A549 (cell line): ENCODE data around the gene DSCAM. TPM values are rescaled to one million over a fixed set of nuclear protein-coding genes. Genes with fewer than 3 reads are reported as not detected.

Source experiments
- ATAC-seq, 2 experiments: fragments of 200-7000 bp in 1 of 2; fragments of >200 bp in 1 of 2; cut with Nextera tagmentation in 1 of 2; cut with Tn5 transposase in 1 of 2; 3 replicates each; pipeline versions ENCODE4 v1.8.0 to v1.9.1; 2018 to 2020; ENCODE audit warnings: mild to moderate bottlenecking in 1 of 2, moderate library complexity in 1 of 2
- CTCF ChIA-PET: fragments of 300-600 bp; sonication (Branson Sonifier 250); formaldehyde crosslinking; extraction: SDS; loops from one replicate; lab custom pipeline; 2021; ENCODE audit warnings: antibody characterized with exemption, inconsistent platforms; lab: Yijun Ruan, JAX
- POLR2A ChIA-PET: fragments of 350-600 bp; formaldehyde crosslinking; extraction: SDS; loops from one replicate; lab custom pipeline; 2021; ENCODE audit warnings: antibody characterized with exemption, inconsistent platforms; lab: Yijun Ruan, JAX
- DNase-seq, 2 experiments: peaks; one replicate each; pipeline versions ENCODE4 v3.0.0 to v3.0.0-alpha.2; 2011 to 2016; ENCODE audit warnings: low read depth in 1 of 2, low spot score in 1 of 2
- FAIRE-seq: peaks from 2 replicates; lab custom pipeline; 2011; peaks lifted over from hg19 to GRCh38; lab: Jason Lieb, UNC
- H3K27ac ChIP-seq, 2 experiments: fragments of >200 bp; sonication (Bioruptor Twin); formaldehyde crosslinking; 3 replicates each; pipeline ENCODE4 v1.5.1; 2016 to 2017
- H3K4me1 ChIP-seq: fragments of >200 bp; sonication (Bioruptor Twin); formaldehyde crosslinking; 3 replicates; pipeline ENCODE4 v1.6.1; 2016
- H3K4me2 ChIP-seq: fragments of >200 bp; sonication (Bioruptor Twin); formaldehyde crosslinking; 3 replicates; pipeline ENCODE4 v1.6.1; 2016
- H3K4me3 ChIP-seq: fragments of >200 bp; sonication (Bioruptor Twin); formaldehyde crosslinking; 3 replicates; pipeline ENCODE4 v1.5.1; 2016
- H3K9me3 ChIP-seq: fragments of >200 bp; sonication (Bioruptor Twin); formaldehyde crosslinking; 3 replicates; pipeline ENCODE4 v1.6.1; 2016
- BHLHE40 ChIP-seq: IDR thresholded peaks from 2 replicates; pipeline ENCODE4 v1.6.1; 2012; ENCODE audit warnings: low read depth, low read length, inconsistent platforms
- CBX8 ChIP-seq: fragments of 200-600 bp; sonication (generic); IDR thresholded peaks from 2 replicates; pipeline ENCODE4 v1.6.1; 2016
- CEBPB ChIP-seq, 2 experiments: fragments of >200 bp in 1 of 2; sonication (Bioruptor Twin) in 1 of 2; formaldehyde crosslinking in 1 of 2; IDR thresholded peaks; 2 replicates each; pipeline ENCODE4 v1.6.1; 2012 to 2016
- EHF ChIP-seq: fragments of 250-450 bp; sonication (Bioruptor Pico); IDR thresholded peaks from 2 replicates; pipeline ENCODE4 v1.5.0; 2020; ENCODE audit warnings: mild to moderate bottlenecking
- EHMT2 ChIP-seq: fragments of 200-600 bp; sonication (generic); IDR thresholded peaks from 2 replicates; pipeline ENCODE4 v1.6.1; 2016; ENCODE audit warnings: antibody characterized with exemption, low read depth, mild to moderate bottlenecking, moderate library complexity
- ESRRA ChIP-seq: fragments of 150-350 bp; IDR thresholded peaks from 2 replicates; pipeline ENCODE4 v1.6.1; 2014; ENCODE audit warnings: mild to moderate bottlenecking, low read length, borderline replicate concordance
- HDAC2 ChIP-seq: fragments of 200-600 bp; sonication (generic); IDR thresholded peaks from 2 replicates; pipeline ENCODE4 v1.6.1; 2016
- JUNB ChIP-seq: fragments of >200 bp; sonication (Bioruptor Twin); formaldehyde crosslinking; IDR thresholded peaks from 2 replicates; pipeline ENCODE4 v1.6.1; 2016
- KDM1A ChIP-seq: fragments of 200-600 bp; sonication (generic); IDR thresholded peaks from 2 replicates; pipeline ENCODE4 v1.6.1; 2016; ENCODE audit warnings: low read depth, mild to moderate bottlenecking
- MAFK ChIP-seq: fragments of 450-650 bp; IDR thresholded peaks from 2 replicates; pipeline ENCODE4 v1.6.1; 2014; ENCODE audit not compliant: partially characterized antibody
- MYC ChIP-seq: IDR thresholded peaks from 2 replicates; pipeline ENCODE4 v1.6.1; 2012; ENCODE audit warnings: mild to moderate bottlenecking, inconsistent platforms, low read length, improper control_type of control experiment, borderline replicate concordance
- NPAS2 ChIP-seq: fragments of 250-450 bp; sonication (Bioruptor Pico); IDR thresholded peaks from 2 replicates; pipeline ENCODE4 v1.8.0; 2022; ENCODE audit warnings: mild to moderate bottlenecking, moderate library complexity, borderline replicate concordance
- RAD21 ChIP-seq, 2 experiments: fragments of >200 bp in 1 of 2; sonication (Bioruptor Twin) in 1 of 2; formaldehyde crosslinking in 1 of 2; IDR thresholded peaks in 1 of 2; conservative IDR thresholded peaks in 1 of 2; 2 replicates in 1 of 2; 3 replicates in 1 of 2; pipeline ENCODE4 v1.6.1; 2012 to 2018; ENCODE audit warnings: inconsistent platforms in 1 of 2
- RCOR1 ChIP-seq: fragments of 150-350 bp; IDR thresholded peaks from 2 replicates; pipeline ENCODE4 v1.6.1; 2014; ENCODE audit warnings: antibody characterized with exemption, low read length, low read depth
- SMC3 ChIP-seq: fragments of >200 bp; sonication (Bioruptor Twin); formaldehyde crosslinking; IDR thresholded peaks from 3 replicates; pipeline ENCODE4 v1.6.1; 2018; ENCODE audit warnings: inconsistent platforms
- SREBF2 ChIP-seq: fragments of 450-650 bp; IDR thresholded peaks from 2 replicates; pipeline ENCODE4 v1.6.1; 2014; ENCODE audit warnings: mild to moderate bottlenecking, moderate library complexity
- TP53 ChIP-seq: fragments of 250-450 bp; sonication (Bioruptor Pico); IDR thresholded peaks from 2 replicates; pipeline ENCODE4 v1.5.0; 2021; ENCODE audit warnings: mild to moderate bottlenecking, moderate library complexity
- ZFP36 ChIP-seq: fragments of 450-650 bp; IDR thresholded peaks from 2 replicates; pipeline ENCODE4 v1.6.1; 2014; ENCODE audit warnings: borderline replicate concordance; ENCODE audit not compliant: partially characterized antibody
- ZNF302 ChIP-seq: fragments of 250-450 bp; sonication (Bioruptor Pico); IDR thresholded peaks from 2 replicates; pipeline ENCODE4 v1.9.0; 2021; ENCODE audit warnings: inconsistent platforms, mild to moderate bottlenecking, moderate library complexity
- ZSCAN20 ChIP-seq: fragments of 250-450 bp; sonication (Bioruptor Pico); IDR thresholded peaks from 2 replicates; pipeline ENCODE4 v1.8.0; 2022; ENCODE audit warnings: mild to moderate bottlenecking, moderate library complexity
- WGBS: methylation state at CpG from one replicate; pipeline ENCODE4 v1.1.6; 2017; ENCODE audit errors: missing lambda C conversion rate; 5-methylcytosine and 5-hydroxymethylcytosine counted together
- polyA plus RNA-seq, 4 experiments: library from polyadenylated mRNA; depleted of rRNA in 3 of 4; stranded (reverse); fragments of >200 nt; fragmentation: RNase III in 1 of 4; extraction: RNeasy Plus Mini Kit Qiagen cat#74134 plus additional on column Dnase treatment in 1 of 4; gene quantifications; 2 replicates in 3 of 4; 3 replicates in 1 of 4; pipeline ENCODE4 v1.2.3, GENCODE V29; 2011 to 2017
- TF ChIP-seq, protein P1 (sequence below): fragments of 250-450 bp; sonication (Bioruptor Pico); IDR thresholded peaks from 2 replicates; pipeline ENCODE4 v1.5.0; 2021; ENCODE audit warnings: mild to moderate bottlenecking, moderate library complexity, borderline replicate concordance
- TF ChIP-seq, protein P2 (sequence below): IDR thresholded peaks from 2 replicates; pipeline ENCODE4 v1.6.1; 2012
- TF ChIP-seq, protein P3 (sequence below): fragments of 250-450 bp; sonication (Bioruptor Pico); IDR thresholded peaks from 2 replicates; pipeline ENCODE4 v1.5.0; 2020; ENCODE audit warnings: low read depth, mild to moderate bottlenecking, moderate library complexity
- TF ChIP-seq, protein P4 (sequence below): fragments of 150-350 bp; IDR thresholded peaks from 2 replicates; pipeline ENCODE4 v1.6.1; 2014; ENCODE audit warnings: low read depth, mild to moderate bottlenecking, low read length
- TF ChIP-seq, protein P5 (sequence below): IDR thresholded peaks from 2 replicates; pipeline ENCODE4 v1.6.1; 2012; ENCODE audit warnings: low read depth, borderline replicate concordance

The DSCAM gene
- polyA plus RNA-seq, 2 of the 4 experiments (the other 2 are of a cell fraction): not detected

DNA sequence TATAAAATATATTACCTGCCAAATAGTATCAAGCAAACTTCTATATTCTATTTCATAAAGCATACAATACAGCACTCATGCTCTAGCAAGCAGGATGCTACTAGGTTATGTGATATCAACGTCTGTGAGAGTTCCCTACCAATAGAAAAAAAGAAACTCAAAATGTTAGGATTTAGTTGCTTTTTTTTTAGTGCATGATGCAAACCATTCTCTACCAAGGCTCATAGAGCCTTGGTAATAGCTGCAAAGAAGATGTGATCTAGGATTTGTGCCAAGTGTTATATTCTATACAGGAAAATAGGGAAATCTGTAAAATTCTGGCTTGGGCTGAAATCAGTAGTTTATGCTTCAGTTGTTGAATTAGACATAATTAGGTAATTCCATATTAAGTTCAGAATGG, 394.4 kb downstream of the DSCAM start:
- WGBS: 0% methylated on average over 1 of the region's 1 CpG
- no peak for ATAC-seq
- Histone ChIP-seq H3K27ac (no peak overlapping the region), H3K9me3 (no peaks in the 10 kb centered on the region), H3K4me2 (no peak overlapping the region), H3K4me1 (no peaks in the 10 kb centered on the region), H3K4me3 (no peak overlapping the region)
- CTCF ChIA-PET: no interaction called here
- DNase-seq: no peak
- no peak for FAIRE-seq
- POLR2A ChIA-PET: no interaction called here
- TF ChIP-seq SMC3 (no peak), RCOR1 (no peak), ZFP36 (no peak), JUNB (no peak)
- TF ChIP-seq, protein P1, sequence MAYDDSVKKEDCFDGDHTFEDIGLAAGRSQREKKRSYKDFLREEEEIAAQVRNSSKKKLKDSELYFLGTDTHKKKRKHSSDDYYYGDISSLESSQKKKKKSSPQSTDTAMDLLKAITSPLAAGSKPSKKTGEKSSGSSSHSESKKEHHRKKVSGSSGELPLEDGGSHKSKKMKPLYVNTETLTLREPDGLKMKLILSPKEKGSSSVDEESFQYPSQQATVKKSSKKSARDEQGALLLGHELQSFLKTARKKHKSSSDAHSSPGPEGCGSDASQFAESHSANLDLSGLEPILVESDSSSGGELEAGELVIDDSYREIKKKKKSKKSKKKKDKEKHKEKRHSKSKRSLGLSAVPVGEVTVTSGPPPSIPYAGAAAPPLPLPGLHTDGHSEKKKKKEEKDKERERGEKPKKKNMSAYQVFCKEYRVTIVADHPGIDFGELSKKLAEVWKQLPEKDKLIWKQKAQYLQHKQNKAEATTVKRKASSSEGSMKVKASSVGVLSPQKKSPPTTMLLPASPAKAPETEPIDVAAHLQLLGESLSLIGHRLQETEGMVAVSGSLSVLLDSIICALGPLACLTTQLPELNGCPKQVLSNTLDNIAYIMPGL (CRISPR knock-in tag): no peak

DNA sequence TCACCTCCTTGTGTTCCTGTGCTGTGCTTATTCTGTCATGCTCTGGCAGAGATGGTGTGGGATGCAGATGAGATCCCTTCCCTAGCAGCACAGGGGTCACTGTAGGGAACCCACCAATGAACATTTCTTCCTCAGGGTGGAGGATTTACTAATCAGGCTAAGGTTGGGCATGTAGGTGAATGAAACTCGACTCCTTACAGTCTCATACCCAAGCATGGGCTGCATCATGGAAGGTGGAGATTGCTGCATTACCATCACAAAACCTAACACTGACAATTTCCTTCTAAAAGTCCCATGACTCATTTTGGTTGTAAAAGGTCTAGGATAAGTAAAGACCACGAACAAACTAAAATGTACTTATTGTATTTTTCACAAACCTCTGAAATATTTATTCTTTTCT, 399.9 kb downstream of the DSCAM start:
- POLR2A ChIA-PET: no interaction called here
- 0% methylated on average over 2 of the region's 2 CpGs for WGBS
- no peak for TF ChIP-seq SREBF2
- TF ChIP-seq, protein P2, sequence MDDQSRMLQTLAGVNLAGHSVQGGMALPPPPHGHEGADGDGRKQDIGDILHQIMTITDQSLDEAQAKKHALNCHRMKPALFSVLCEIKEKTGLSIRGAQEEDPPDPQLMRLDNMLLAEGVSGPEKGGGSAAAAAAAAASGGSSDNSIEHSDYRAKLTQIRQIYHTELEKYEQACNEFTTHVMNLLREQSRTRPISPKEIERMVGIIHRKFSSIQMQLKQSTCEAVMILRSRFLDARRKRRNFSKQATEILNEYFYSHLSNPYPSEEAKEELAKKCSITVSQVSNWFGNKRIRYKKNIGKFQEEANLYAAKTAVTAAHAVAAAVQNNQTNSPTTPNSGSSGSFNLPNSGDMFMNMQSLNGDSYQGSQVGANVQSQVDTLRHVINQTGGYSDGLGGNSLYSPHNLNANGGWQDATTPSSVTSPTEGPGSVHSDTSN: no peak
- no peak for TF ChIP-seq CBX8
- no peak for TF ChIP-seq BHLHE40
- no peak for TF ChIP-seq MAFK
- TF ChIP-seq, protein P1 (CRISPR knock-in tag): no peak
- no peak for TF ChIP-seq CEBPB (IDR thresholded peaks at IDR 0.05)
- TF ChIP-seq RAD21 (conservative IDR thresholded peaks at IDR 0.05 in 1 of 2, IDR thresholded peaks at IDR 0.05 in 1 of 2): no peak
- TF ChIP-seq RCOR1: no peak
- no peak for TF ChIP-seq ZNF302 (CRISPR knock-in tag)
- TF ChIP-seq, protein P3, sequence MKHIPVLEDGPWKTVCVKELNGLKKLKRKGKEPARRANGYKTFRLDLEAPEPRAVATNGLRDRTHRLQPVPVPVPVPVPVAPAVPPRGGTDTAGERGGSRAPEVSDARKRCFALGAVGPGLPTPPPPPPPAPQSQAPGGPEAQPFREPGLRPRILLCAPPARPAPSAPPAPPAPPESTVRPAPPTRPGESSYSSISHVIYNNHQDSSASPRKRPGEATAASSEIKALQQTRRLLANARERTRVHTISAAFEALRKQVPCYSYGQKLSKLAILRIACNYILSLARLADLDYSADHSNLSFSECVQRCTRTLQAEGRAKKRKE (CRISPR knock-in tag): no peak
- no peak for TF ChIP-seq HDAC2
- TF ChIP-seq ESRRA: no peak

DNA sequence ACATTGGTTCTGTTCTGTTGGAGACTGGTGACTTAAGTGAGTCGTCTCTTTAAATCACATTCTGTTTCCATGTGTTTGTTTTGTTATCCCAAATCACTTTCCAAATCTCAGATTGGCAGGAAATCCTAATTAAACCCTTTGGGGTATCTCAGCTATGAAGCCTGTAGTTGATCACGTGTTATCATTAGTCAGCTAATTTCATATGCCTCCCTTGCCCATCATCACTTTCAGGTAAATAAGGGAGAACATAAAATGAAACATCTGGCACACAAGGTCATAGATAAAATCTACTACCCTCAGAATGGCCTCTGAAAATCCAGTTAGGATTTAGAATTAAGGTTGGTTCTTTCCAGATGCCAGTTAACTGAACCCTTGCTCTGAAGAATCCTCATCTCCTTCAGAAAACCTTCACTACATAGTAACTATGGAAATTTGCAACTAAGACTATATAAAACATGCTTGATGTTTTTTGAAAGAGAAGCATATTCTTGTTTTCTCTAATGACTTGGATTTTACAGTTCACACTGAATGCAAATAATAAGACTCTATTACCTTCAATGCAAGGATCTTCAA, 401.5 kb downstream of the DSCAM start:
- Histone ChIP-seq H3K27ac (no peak overlapping the region), H3K9me3 (no peaks in the 10 kb centered on the region), H3K4me2 (no peak overlapping the region), H3K4me3 (no peak overlapping the region), H3K4me1 (no peaks in the 10 kb centered on the region)
- CTCF ChIA-PET: no interaction called here
- POLR2A ChIA-PET: no interaction called here
- 3% methylated on average over 2 of the region's 2 CpGs for WGBS
- no peak for DNase-seq
- FAIRE-seq: no peak
- ATAC-seq: no peak
- TF ChIP-seq KDM1A: no peak
- no peak for TF ChIP-seq ZNF302 (CRISPR knock-in tag)
- no peak for TF ChIP-seq EHMT2
- TF ChIP-seq MYC: no peak
- no peak for TF ChIP-seq TP53 (CRISPR knock-in tag)
- no peak for TF ChIP-seq EHF (CRISPR knock-in tag)
- TF ChIP-seq, protein P3 (CRISPR knock-in tag): no peak
- TF ChIP-seq, protein P4, sequence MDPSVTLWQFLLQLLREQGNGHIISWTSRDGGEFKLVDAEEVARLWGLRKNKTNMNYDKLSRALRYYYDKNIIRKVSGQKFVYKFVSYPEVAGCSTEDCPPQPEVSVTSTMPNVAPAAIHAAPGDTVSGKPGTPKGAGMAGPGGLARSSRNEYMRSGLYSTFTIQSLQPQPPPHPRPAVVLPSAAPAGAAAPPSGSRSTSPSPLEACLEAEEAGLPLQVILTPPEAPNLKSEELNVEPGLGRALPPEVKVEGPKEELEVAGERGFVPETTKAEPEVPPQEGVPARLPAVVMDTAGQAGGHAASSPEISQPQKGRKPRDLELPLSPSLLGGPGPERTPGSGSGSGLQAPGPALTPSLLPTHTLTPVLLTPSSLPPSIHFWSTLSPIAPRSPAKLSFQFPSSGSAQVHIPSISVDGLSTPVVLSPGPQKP: no peak
- TF ChIP-seq ZSCAN20: no peak
- TF ChIP-seq NPAS2 (CRISPR knock-in tag): no peak
- TF ChIP-seq, protein P5, sequence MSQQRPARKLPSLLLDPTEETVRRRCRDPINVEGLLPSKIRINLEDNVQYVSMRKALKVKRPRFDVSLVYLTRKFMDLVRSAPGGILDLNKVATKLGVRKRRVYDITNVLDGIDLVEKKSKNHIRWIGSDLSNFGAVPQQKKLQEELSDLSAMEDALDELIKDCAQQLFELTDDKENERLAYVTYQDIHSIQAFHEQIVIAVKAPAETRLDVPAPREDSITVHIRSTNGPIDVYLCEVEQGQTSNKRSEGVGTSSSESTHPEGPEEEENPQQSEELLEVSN: no peak
- no peak for TF ChIP-seq HDAC2

More for the DNA sequence above, 399.9 kb downstream of the DSCAM start:
- H3K4me2 ChIP-seq: no peak overlapping the region
- H3K4me1 ChIP-seq: no peaks in the 10 kb centered on the region
- no peak overlapping the region for H3K27ac ChIP-seq
- H3K9me3 ChIP-seq: no peaks in the 10 kb centered on the region
- FAIRE-seq: no peak
- H3K4me3 ChIP-seq: no peak overlapping the region
- no peak for ATAC-seq
- no peak for DNase-seq
- CTCF ChIA-PET: no interaction called here
